ENCODE measurements around the gene CDH11. TPM values are rescaled to one million over a fixed set of nuclear protein-coding genes. Genes with fewer than 3 reads are reported as not detected.

Gene CDH11
- polyA plus RNA-seq, 1 donor (not counting 4 experiments of a cell fraction or from before 2014, with no cell fraction given) = 36.8 TPM

- Histone ChIP-seq H3K9me1 (ENCODE audit: control insufficient read depth, extremely low read depth, insufficient read depth, low read length) (no peaks in the 10 kb centered on the region), H4K20me1 (ENCODE audit: control insufficient read depth, extremely low read depth, insufficient read depth, low read length) (peaks cover 4% of the 10 kb centered on the region), H3K79me2 (ENCODE audit: control insufficient read depth, insufficient read depth, low read length) (peaks cover 86% of the 10 kb centered on the region), H3K4me3 (ENCODE audit: control insufficient read depth in 2 of 3, extremely low read depth in 1 of 3, insufficient read depth in 2 of 3, low read depth in 1 of 3, low read length in 3 of 3) (no peak overlapping the region), H3K9me3 (ENCODE audit: control insufficient read depth, low read depth, low read length) (no peaks in the 10 kb centered on the region), H3K36me3 (ENCODE audit: control insufficient read depth in 2 of 2, extremely low read depth in 1 of 2, insufficient read depth in 2 of 2, low read length in 2 of 2) (no peaks in the 10 kb centered on the region), H3K9ac (ENCODE audit: control insufficient read depth, extremely low read depth, insufficient read depth, low read length) (no peak overlapping the region), H2AFZ (ENCODE audit: control insufficient read depth, low read length) (no peak overlapping the region), H3K27me3 (ENCODE audit: control insufficient read depth, extremely low read depth, insufficient read depth, low read length) (peaks cover 10% of the 10 kb centered on the region), H3K27ac (ENCODE audit: control insufficient read depth, insufficient read depth, low read length) (no peak overlapping the region), H3K4me1 (ENCODE audit: control insufficient read depth, extremely low read depth, insufficient read depth, low read length) (no peaks in the 10 kb centered on the region), H3K4me2 (ENCODE audit: control insufficient read depth, extremely low read depth, insufficient read depth, low read depth, low read length) (no peak overlapping the region)
- no peak for TF ChIP-seq EZH2 (IDR thresholded peaks at IDR 0.05; ENCODE audit: low read length)
- dilution Hi-C loops (cut with MboI; ENCODE audit: extremely low pct_ligation_motif_present, low sequenced_read_pairs) = no loop called here
- FAIRE-seq = no peak
- DNase-seq (ENCODE audit: low read depth, low spot score) = no peak
Measured at GRCh38 chr16:65116216-65116615, 5.6 kb downstream of the CDH11 start.

- Histone ChIP-seq H4K20me1 (ENCODE audit: control insufficient read depth, extremely low read depth, insufficient read depth, low read length) (peaks cover 4% of the 10 kb centered on the region), H3K9me3 (ENCODE audit: control insufficient read depth, low read depth, low read length) (no peaks in the 10 kb centered on the region), H3K9me1 (ENCODE audit: control insufficient read depth, extremely low read depth, insufficient read depth, low read length) (no peaks in the 10 kb centered on the region), H3K4me3 (ENCODE audit: control insufficient read depth in 2 of 3, extremely low read depth in 1 of 3, insufficient read depth in 2 of 3, low read depth in 1 of 3, low read length in 3 of 3) (no peak overlapping the region), H3K4me2 (ENCODE audit: control insufficient read depth, extremely low read depth, insufficient read depth, low read depth, low read length) (no peak overlapping the region), H3K36me3 (ENCODE audit: control insufficient read depth in 2 of 2, extremely low read depth in 1 of 2, insufficient read depth in 2 of 2, low read length in 2 of 2) (no peaks in the 10 kb centered on the region), H3K79me2 (ENCODE audit: control insufficient read depth, insufficient read depth, low read length) (peaks cover 85% of the 10 kb centered on the region), H3K27ac (ENCODE audit: control insufficient read depth, insufficient read depth, low read length) (no peak overlapping the region), H3K4me1 (ENCODE audit: control insufficient read depth, extremely low read depth, insufficient read depth, low read length) (no peaks in the 10 kb centered on the region), H3K27me3 (ENCODE audit: control insufficient read depth, extremely low read depth, insufficient read depth, low read length) (no peaks in the 10 kb centered on the region), H3K9ac (ENCODE audit: control insufficient read depth, extremely low read depth, insufficient read depth, low read length) (no peak overlapping the region), H2AFZ (ENCODE audit: control insufficient read depth, low read length) (no peak overlapping the region)
- DNase-seq (ENCODE audit: low read depth, low spot score) (no peak), FAIRE-seq (no peak)
- TF ChIP-seq CTCF (optimal IDR thresholded peaks at IDR 0.05 in 1 of 3, IDR thresholded peaks at IDR 0.05 in 1 of 3, conservative IDR thresholded peaks at IDR 0.05 in 1 of 3; ENCODE audit: extremely low read depth in 1 of 3, insufficient read depth in 2 of 3, low read length in 3 of 3) = no peak
- no peak for TF ChIP-seq EZH2 (IDR thresholded peaks at IDR 0.05; ENCODE audit: low read length)
- dilution Hi-C loops (cut with MboI; ENCODE audit: extremely low pct_ligation_motif_present, low sequenced_read_pairs) = no loop called here
Measured at GRCh38 chr16:65114527-65114926, 7.3 kb downstream of the CDH11 start.

GRCh38 chr16:65113441-65113840 lies 8.4 kb downstream of the CDH11 start:
- Histone ChIP-seq H3K36me3 (ENCODE audit: control insufficient read depth in 2 of 2, extremely low read depth in 1 of 2, insufficient read depth in 2 of 2, low read length in 2 of 2) (no peaks in the 10 kb centered on the region), H3K9me1 (ENCODE audit: control insufficient read depth, extremely low read depth, insufficient read depth, low read length) (no peaks in the 10 kb centered on the region), H2AFZ (ENCODE audit: control insufficient read depth, low read length) (no peak overlapping the region), H4K20me1 (ENCODE audit: control insufficient read depth, extremely low read depth, insufficient read depth, low read length) (peaks cover 4% of the 10 kb centered on the region), H3K9ac (ENCODE audit: control insufficient read depth, extremely low read depth, insufficient read depth, low read length) (no peak overlapping the region), H3K27ac (ENCODE audit: control insufficient read depth, insufficient read depth, low read length) (no peak overlapping the region), H3K4me1 (ENCODE audit: control insufficient read depth, extremely low read depth, insufficient read depth, low read length) (no peaks in the 10 kb centered on the region), H3K9me3 (ENCODE audit: control insufficient read depth, low read depth, low read length) (no peaks in the 10 kb centered on the region), H3K4me3 (ENCODE audit: control insufficient read depth in 2 of 3, extremely low read depth in 1 of 3, insufficient read depth in 2 of 3, low read depth in 1 of 3, low read length in 3 of 3) (no peak overlapping the region), H3K4me2 (ENCODE audit: control insufficient read depth, extremely low read depth, insufficient read depth, low read depth, low read length) (no peak overlapping the region), H3K79me2 (ENCODE audit: control insufficient read depth, insufficient read depth, low read length) (peaks cover 85% of the 10 kb centered on the region), H3K27me3 (ENCODE audit: control insufficient read depth, extremely low read depth, insufficient read depth, low read length) (no peaks in the 10 kb centered on the region)
- no peak for TF ChIP-seq EZH2 (IDR thresholded peaks at IDR 0.05; ENCODE audit: low read length)
- TF ChIP-seq CTCF (optimal IDR thresholded peaks at IDR 0.05 in 1 of 3, IDR thresholded peaks at IDR 0.05 in 1 of 3, conservative IDR thresholded peaks at IDR 0.05 in 1 of 3; ENCODE audit: extremely low read depth in 1 of 3, insufficient read depth in 2 of 3, low read length in 3 of 3) = no peak
- no peak for DNase-seq (ENCODE audit: low read depth, low spot score)
- no peak for FAIRE-seq
- dilution Hi-C loops (cut with MboI; ENCODE audit: extremely low pct_ligation_motif_present, low sequenced_read_pairs) = no loop called here
